Upper lobe of left lung (tissue), 4 donors: ENCODE data around the gene ZNF514.

Experiments
- EP300 ChIP-seq, 4 donors: sonication (generic); formaldehyde crosslinking; IDR thresholded peaks; one replicate each; pipeline ENCODE4 v1.5.1; 2017; ENCODE audit warnings: antibody characterized with exemption in 4 of 4, control low read depth in 2 of 4
- POLR2A ChIP-seq, 4 donors: fragments of 450-650 bp; IDR thresholded peaks; one replicate each; pipeline ENCODE4 v1.5.1; 2016 to 2017; ENCODE audit warnings: antibody characterized with exemption in 4 of 4, mild to moderate bottlenecking in 2 of 4
- TF ChIP-seq, protein P1 (sequence below), 6 experiments: fragments of 450-650 bp in 4 of 6; fragments of 200-600 bp in 2 of 6; sonication (generic) in 2 of 6; IDR thresholded peaks; one replicate each; pipeline ENCODE4 v1.5.1; 2016 to 2019; ENCODE audit warnings: antibody characterized with exemption in 6 of 6

GRCh38 chr2:95203911-95204310 is 44.3 kb upstream of the ZNF514 start:
- TF ChIP-seq POLR2A (IDR thresholded peaks at IDR 0.05) (no peak), EP300 (IDR thresholded peaks at IDR 0.05) (no peak)
- TF ChIP-seq, protein P1, sequence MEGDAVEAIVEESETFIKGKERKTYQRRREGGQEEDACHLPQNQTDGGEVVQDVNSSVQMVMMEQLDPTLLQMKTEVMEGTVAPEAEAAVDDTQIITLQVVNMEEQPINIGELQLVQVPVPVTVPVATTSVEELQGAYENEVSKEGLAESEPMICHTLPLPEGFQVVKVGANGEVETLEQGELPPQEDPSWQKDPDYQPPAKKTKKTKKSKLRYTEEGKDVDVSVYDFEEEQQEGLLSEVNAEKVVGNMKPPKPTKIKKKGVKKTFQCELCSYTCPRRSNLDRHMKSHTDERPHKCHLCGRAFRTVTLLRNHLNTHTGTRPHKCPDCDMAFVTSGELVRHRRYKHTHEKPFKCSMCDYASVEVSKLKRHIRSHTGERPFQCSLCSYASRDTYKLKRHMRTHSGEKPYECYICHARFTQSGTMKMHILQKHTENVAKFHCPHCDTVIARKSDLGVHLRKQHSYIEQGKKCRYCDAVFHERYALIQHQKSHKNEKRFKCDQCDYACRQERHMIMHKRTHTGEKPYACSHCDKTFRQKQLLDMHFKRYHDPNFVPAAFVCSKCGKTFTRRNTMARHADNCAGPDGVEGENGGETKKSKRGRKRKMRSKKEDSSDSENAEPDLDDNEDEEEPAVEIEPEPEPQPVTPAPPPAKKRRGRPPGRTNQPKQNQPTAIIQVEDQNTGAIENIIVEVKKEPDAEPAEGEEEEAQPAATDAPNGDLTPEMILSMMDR (IDR thresholded peaks at IDR 0.05): no peak
